GDM1 (cell line): ENCODE data around the gene NUP93.

Source experiments
- DNase-seq: peaks from one replicate; lab custom pipeline; 2025; lab: John Stamatoyannopoulos, UW

Gene NUP93

DNA sequence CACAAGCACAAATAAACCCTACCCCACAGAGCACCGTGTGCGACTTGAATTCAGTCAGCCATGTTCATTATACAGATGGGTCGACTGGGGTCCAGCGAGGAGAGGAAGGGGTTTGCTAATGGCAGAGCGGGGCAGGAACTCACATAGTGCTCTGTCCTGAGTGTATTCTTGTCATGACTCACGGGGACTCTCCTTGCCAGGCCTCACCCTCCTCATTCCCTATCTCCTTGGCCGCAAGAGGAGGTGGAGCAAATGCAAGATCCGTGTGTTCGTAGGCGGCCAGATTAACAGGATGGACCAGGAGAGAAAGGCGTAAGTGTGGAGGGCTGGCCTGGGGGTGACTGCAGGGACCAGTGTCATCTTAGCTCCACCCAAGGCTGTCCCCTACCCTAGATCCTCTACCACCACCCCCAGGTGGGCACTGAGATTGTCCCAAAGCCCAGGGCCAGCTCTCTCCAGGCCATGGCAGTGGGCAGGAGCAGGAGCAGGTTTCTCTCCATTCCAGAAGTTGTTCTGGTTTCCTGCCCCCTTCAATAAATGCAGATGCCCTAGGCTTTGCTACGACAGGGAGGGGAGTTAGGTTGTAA is 164.5 kb downstream of the NUP93 start:
- DNase-seq, result no peak

DNA sequence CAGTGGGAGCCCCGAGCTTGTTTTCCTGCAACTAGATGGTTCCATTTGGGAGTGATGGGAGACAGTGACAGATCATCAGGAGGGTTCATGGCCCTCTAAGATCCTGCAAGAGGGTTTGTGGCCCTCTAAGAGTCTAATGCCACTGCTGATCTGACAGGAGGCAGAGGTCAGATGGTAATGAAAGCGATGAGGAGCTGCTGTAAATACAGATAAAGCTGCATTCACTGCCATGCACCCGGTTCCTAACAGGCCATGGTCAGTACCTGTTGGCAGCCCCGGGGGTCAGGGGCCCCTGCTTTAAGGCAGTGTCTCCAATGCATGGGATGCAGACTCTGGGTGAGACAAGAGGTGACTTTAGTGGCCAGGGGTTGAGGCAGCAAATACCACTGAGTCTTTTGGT is 165.9 kb downstream of the NUP93 start:
- DNase-seq, result no peak

DNA sequence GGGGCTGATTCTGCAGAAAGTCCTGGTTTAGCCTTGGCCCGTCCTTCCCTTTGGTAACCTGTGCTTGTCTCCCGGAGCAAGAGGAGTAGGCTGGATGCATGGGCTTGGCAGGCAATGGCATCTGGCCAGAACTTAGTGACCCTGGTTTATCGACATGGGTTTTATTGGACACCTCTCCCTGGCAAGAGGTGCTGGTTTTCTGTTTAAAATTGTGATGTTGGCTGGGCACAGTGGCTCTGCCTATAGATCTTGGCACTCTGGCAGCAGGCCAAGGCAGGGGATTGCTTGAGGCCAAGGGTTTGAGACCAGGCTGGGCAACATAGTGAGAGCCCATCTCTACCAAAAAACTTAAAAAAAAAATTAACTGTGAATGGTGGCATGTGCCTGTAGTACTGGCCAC is 166.3 kb downstream of the NUP93 start:
- no peak for DNase-seq

DNA sequence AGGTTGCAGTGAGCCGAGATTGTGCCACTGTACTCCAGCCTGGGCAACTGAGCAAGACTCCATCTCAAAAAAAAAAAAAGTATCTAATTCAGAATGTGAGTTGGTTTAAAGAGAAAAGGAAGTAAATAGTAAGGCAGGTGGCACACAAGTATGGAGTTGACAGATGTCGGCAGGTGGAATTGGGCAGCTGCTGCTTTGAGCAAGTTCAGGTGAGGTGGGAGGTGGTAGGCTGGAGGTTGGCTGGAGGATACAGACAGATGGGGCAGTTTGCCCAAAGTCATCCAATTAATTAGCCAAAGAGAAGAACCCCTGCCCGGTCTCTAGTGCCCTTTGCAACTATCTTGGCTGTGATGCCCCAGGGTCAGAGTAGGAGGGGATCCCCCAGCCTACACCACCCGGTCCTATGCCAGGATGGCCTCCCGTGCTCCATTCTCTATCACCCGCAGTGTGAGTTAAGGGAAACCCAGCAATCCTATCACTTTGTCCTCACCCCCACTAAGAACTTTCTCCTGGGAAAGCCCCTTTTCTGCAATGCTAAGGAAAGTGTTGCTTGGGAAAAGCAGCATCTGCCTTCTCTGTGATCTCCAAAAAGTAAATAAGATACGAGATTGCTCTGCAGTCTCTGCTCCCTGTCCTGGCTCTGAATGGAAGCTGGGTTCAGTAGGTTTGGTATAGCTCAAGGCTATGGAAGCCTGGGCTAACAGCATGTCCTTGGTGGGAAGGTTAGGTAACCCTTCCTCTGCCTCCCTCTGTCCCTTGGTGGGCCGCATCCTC is 167.3 kb downstream of the NUP93 start:
- DNase-seq, result no peak

DNA sequence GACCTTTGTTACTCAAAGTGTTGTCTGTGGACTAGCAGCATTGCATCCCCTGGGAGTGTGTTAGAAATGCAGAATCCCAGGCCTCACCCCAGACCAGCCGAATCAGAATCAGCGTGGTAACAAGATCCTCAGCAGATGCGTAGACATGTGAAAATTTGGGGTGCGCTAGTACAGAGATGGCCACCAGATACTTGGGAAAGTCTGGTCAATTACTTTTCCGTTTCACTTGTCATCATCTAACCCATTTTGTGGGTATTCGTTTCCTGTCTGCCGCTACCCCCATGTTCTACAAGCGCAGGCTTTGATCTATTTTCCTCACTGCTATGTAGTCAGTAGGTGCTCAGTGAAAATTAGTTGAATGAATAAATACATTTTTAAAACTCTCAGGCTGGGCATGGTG is 168.9 kb downstream of the NUP93 start:
- DNase-seq, result no peak
